NCI-H82 treated with DMSO at 0.1 percent for 48 hours (cell line): ENCODE results near the gene PARP1.
"Not testable (repeated sequence)": the region's sequence is repeated elsewhere in the genome, so short reads cannot be mapped to it uniquely, and the experiment has no call there.

Source experiments
- DNase-seq: peaks from one replicate; lab custom pipeline; 2025; ENCODE audit not compliant: unreplicated experiment; lab: John Stamatoyannopoulos, UW

PARP1 gene

DNA sequence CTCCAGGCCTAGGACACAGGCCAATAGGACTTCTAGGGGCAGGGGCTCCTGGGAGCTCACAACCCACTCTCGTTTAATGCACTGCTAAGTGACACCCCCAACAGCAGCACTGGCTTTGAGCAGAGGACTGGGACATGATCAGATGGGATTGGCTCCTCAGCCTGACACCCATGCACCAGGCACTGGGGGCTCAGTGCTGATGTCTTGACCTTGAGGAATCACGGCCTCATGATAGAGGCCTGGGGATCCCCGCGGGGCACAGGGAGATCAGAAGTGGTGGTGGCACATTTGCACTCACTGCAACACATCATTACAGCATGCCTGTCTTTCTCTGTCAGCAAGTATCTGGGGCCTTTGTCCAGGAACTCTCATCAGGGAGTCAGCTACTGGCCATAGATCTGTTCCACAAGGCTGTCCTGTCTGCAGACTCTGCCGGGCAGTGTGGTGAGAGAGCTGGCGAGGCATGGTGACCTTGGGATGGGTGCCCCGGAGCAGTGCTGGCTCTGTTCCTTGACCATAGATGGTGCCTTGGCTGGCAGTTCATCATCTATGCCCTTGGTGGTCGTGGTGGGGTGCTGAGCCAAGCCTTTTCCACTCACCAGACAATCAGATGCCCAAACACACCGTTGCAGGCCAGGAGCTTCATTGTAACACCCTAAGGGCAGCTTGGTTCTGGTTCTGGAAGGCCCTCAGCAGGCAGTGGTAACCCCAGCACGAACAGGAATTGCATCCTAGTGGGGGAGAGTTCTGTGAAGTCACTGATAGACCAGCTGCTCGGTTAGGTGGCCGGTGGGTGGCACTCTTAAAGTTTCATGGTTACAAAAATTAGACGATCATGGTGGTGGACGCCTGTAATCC is 22.2 kb upstream of the PARP1 start:
- no peak for DNase-seq

DNA sequence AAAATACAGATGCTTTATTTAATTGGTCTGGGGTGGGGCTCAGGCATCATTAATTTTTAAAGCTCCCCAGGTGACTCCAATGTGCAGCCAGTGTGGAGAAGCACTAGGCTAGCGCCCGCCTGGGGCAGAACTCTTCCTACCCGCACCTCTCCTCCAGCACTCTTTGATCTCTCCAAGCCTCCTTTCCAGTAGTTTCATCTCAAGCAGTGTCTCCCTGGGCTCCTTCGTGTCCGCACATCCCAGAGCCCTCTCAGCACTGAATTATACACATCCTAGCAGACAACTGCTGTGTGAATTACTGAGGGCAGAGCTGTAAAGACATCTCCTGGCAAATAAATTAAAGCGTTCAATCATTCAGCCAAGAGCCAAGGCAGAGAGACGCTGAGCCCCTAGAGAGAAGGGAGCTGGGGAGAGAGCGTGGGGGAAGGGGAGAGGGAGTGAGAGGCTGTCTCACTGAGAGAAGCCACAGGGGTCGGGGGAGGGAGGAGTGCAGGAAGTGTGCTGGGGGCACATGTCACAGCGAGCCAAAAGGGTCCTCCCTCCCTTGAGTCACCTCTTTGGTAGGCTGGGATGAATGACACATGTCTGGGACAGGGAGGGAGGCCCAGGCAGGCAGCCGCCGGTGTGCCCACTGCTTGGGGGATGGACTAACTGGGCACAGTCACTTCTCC is 21.0 kb upstream of the PARP1 start:
- no peak for DNase-seq

DNA sequence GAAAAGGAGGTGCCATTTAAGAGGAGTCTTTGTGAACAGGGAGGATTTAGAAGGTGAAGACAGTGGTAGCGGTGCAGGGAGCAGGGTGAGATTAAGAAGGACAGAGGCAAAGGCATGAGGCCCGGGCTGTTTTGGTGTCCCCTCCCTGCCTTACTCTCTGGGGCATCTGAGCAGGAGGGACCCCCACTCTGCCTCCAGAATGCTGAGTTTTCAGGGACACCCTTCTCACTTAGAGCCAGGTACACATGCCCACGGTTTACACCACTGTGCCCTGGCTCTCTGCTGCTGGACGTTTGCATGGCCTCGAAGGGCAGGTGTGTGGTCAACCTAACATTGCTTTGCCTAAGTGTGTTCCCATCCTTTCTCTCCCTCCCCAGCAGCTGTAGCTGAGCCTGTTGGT is 20.5 kb upstream of the PARP1 start:
- DNase-seq: no peak

DNA sequence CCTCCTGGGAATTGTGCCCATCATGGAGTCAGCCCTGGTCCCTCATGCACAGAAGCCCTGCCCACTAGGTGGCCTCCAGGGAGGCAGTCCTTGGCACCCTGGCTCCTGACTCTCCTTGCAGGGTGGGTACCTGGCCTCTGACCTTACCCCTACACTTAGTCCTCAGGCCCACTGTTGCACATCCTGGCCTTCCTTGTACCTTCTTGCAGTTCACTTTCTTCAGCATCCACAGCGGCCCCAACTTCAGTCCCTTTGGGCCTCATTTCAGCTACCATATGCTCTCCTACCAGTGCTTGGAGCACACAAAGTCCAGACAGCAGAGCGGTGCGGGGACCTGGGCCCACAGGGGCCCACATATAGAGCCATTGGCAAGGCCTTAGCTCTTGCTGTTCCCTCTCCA is 19.2 kb upstream of the PARP1 start:
- DNase-seq: no peak

DNA sequence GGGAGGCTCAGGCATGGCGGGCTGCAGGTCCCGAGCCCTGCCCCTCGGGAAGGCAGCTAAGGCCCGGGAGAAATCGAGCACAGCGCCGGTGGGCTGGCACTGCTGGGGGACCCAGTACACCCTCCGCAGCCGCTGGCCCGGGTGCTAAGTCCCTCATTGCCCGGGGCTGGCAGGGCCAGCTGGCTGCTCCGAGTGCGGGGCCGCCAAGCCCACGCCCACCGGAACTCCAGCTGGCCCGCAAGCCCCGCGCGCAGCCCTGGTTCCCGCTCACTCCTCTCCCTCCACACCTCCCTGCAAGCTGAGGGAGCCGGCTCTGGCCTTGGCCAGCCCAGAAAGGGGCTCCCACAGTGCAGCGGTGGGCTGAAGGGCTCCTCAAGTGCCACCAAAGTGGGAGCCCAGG is 18.5 kb upstream of the PARP1 start:
- DNase-seq: not testable (repeated sequence)

DNA sequence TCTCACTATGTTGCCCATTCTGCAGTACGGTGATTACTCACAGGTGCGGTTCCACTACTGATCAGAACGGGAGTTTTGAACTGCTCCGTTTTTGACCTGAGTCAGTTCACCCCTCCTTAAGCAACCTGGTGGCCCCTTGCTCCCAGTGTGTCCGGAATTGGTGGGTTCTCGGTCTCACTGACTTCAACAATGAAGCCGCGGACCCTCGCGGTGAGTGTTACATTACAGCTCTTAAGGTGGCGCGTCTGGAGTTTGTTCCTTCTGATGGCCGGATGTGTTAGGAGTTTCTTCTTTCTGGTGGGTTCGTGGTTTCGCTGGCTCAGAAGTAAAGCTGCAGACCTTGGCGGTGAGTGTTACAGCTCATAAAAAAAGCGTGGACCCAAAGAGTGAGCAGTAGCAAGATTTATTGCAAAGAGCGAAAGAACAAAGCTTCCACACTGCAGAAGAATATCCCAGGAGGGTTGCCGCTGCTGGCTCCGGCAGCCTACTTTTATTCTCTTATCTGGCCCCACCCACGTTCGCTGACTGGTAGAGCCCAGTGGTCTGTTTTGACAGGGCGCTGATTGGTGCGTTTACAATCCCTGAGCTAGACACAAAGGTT is 17.6 kb upstream of the PARP1 start:
- no peak for DNase-seq

DNA sequence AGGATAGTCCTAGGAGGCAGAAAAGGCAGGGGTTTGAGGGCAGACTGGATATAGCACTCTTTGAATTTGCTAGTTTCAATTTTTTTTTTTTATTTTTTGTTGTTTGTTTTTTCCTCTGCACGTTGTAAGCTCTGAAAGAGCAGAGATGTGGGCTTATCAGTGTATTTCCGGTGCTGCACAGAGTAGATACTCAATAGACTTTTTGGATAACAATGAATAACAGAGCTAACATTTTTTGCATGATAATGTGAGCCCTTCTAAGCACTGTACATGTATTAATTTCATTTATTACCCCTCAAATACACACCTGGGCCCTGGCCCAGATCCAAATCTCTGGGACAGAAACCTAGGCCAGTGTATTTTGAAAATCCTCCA is 17.1 kb upstream of the PARP1 start:
- DNase-seq: no peak

DNA sequence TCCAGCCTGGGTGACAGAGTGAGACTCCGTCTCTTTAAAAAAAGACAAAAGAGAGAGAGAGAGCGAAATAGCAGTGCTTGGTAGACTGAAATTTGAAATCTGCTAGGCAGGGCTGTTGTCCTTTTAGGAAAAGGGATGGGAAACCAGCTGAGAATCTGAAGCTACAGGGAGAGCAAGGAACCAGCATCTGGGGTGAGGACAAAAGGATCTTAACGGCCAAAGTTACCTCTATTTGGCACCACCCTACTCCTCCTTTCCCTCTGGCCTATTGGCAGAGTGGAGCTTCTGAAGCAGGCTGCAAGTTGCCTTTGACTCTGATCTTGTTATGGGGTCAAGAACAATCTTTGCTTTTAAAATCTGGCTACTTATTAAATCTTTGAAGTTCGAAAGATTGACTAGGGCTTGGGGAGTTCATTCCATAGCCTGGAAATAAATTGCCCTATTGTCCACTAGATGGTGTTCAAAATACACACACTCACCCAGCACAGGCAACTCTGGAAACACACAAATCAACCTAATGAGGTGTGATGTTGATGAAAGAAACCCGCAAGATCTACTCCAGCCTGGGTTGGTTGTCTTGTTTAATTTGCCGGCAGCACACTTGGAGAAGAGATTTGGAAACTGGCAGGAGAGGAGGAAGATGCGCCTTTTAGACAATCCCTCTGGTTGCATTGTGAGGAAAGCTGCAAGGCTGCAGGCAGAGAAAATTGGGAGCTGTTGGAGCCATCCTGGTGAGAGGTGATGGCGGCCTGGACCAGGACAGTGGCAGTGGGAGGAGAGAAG is 16.5 kb upstream of the PARP1 start:
- DNase-seq: peak; percentile 58

DNA sequence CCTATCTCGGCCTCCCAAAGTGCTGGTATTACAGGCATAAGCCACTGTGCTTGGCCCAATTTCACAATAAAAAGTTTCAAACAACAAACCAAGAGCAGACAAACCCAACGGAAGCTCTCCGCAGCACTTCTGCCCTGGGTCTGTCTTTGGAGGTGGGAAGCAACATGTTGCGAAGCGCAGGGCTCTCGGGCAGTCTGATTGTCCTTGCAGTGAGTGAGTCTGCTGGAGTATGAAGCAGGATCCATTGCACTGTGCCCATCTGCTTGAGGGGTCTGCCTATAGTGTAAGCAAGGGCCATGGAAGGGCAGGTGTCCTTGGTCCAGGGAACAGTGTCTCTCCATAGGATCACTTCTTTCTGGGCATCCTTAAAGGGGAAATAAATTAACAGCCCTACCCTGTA is 14.6 kb upstream of the PARP1 start:
- no peak for DNase-seq

DNA sequence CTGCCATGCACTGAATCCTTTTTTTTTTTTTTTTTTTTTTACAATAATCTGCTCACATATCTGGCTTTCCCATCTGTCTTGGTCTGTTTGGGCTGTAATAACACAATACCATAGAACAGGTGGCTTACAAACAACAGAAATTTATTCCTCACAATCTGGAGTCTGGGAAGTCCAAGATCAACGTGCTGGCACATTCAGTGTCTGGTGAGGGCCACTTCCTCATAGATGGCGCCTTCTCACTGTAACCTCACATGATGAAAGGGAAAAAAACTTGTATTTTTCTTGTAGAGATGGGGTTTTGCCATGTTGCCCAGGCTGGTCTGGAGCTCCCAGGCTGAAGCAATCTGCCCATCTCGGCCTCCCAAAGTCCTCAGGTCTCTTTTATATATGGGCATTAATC is 13.0 kb upstream of the PARP1 start:
- DNase-seq: no peak

DNA sequence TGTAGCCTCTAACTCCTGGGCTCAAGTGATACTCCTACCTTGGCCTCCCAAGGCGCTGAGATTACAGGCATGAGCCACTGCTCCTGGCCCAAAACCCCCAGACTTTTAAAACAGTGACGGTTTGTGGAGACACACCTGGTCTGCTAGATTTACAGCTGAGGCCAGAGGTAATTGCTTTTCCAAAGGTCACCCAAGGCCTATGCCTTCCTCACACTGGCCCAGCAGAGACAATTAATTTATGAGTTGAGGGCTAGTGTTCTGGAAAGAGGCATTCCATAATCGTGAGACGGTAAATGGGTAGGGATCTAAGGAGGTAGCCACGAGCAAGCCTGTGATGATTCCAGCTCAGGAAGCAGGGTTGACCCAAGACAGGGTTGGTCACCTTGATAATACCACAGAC is 12.4 kb upstream of the PARP1 start:
- DNase-seq: no peak

DNA sequence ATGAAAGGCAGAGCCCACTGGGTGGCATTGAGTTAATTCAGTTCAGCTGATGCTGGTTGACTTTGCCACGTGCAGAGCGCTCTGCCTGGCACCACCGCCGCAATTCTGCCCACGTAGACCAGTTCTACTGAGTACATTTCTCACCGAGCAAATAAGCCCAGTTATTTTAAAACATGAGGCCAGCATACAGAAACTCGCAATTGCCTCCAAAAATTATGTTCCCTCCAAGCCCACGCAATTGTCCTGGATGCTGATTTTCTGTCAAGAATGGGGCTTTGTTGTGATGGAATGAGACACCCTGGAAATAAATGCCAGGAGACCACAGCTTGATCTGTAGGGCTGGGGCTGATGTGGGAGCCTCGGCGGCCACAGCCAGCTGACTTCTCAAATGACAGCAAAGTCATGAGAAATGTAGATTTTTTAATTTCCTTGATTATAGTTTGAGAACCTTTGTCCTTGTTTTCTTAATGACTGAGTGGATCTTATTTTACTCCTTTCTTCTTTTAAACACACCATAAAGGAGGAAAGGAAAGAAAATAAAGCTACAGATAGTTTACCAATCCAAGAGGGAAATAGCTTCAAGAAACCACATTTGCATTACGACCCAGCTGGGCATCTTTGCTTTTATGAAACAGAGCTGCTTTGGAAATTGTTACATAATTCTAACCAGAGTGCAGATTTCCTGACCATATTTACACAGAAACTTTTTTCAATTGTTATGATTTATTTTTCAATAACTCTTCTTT is 11.6 kb upstream of the PARP1 start:
- DNase-seq: no peak

DNA sequence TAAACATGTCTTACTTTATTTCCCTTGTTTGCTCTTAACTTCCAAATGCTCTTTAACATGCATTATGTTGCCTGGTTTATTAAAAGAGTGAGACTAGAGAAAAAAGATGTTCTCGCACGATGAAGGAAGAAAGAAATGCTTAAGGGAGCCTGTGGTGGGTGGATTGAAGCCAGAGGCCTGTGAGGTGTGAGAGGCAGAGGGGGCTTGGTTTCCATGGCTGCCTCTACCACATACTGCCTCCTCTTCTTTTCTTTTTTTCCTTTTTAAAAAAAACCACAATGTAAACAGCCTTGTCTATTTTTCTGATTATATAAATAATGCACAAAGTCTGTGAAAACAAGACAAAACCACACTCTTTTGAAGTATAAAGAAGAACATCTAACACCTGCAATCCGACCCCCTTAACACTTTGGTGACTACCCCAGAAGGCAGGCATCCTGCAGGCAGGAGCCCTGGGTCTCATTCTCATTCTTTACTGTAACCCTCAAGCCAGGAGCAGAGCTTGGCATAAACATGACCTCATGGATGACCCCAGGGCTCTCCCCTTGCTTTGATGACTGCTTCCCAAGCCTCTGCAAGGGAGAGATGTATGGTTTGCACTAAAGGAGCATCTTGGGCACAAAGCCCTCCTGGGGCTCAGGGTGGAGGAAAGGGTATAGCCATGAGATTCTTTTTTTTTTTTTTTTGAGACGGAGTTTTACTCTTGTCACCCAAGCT is 10.1 kb upstream of the PARP1 start:
- DNase-seq: no peak

DNA sequence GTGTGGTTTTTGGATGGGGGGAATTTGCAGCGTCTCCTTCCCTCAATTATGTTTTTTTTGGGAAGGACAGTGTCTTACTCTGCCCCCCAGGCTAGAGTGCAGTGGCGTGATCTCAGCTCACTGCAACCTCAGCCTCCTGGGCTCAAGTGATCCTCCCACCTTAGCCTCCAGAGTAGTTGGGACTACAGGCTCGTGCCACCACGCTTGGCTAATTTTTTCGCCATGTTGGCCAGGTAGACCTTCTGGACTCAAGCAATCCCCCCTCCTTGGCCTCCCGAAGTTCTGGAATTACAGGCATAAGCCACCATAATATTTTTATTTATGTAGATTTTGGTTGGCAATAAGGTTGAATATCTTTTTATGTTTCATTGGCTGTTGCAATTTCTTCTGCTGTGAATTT is 9.5 kb upstream of the PARP1 start:
- DNase-seq: no peak

DNA sequence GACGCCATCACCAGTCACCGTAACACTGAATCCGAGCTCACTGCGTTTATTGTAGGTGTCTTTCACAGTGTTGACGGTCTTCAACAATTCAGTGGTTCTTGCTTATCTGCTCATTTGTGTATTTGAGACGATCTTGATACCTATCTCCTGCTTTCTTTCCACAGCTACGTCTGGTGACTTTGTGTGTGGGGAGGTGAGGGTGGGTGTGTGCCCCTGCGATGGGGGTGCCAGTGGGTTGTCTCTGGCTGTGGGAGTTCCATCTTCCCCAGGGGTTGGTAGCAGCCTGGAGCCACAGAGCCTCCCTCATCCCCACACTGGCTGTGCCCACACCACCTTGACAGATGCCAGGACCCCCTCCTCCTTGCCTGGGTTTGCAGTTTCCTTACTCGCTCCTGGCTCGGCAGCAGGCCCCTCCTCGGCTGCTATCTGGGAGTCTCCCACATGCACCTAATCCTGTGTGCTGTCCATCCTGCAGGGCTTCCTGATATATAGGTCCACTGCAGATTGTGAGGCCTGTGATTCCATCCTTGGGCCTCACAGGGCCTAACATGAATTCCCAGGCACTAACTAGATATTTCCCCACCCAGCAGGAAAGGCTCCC is 6.3 kb upstream of the PARP1 start:
- DNase-seq: no peak

DNA sequence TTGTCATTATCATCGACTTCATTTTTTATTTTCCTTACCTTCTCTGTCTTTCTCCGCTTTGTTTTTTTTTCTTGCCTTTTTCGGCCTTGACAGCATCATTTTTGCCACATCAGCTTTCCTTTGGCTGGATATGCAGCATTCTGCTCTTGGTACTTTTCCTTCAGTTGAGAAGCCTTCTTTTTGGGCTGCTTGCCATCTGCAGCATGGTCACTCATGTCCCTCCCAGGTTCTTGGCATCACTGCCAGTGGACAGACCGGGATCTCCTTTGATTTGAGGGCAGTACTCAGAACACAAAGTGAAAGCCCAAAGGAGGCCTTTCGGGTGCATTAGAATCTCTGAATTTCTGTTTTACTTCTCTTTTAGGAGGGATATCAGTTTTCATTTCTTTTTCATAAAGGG is 3.7 kb upstream of the PARP1 start:
- no peak for DNase-seq

DNA sequence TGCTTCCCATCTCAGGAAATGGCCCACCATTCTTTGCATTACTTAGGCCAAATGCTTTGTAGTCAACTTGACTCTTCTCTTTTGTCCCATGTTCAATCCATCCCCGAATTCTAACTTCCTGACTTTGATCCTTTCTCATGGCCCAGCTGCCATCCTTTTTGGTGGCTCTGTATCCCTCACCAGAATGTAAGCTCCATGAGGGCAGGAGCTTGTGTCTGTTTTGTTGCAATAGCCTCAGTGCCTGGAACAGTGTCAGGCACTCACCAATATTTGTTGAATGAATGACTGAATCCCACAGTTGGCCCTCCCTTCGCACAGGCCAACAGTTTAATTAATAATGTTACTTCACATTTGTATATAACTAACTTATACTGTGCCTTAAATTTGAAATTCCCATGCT is 3.1 kb upstream of the PARP1 start:
- no peak for DNase-seq

DNA sequence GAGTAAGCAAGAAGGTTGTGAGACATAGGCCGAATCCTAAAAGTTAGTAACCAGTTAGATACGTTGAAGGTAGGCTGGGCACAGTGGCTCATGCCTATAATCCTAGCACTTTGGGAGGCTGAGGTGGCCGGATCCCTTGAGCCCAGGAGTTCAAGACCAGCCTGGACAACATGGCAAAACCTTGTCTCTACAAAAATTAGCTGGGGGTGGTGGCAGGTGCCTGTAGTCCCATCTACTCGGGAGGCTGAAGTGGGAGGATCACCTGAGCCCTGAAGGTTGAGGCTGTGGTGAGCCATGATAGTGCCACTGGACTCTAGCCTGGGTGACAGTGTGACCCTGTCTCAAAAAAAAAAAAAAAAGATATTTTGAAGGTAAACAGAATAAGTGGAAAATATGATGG is 1.5 kb upstream of the PARP1 start:
- DNase-seq: no peak

DNA sequence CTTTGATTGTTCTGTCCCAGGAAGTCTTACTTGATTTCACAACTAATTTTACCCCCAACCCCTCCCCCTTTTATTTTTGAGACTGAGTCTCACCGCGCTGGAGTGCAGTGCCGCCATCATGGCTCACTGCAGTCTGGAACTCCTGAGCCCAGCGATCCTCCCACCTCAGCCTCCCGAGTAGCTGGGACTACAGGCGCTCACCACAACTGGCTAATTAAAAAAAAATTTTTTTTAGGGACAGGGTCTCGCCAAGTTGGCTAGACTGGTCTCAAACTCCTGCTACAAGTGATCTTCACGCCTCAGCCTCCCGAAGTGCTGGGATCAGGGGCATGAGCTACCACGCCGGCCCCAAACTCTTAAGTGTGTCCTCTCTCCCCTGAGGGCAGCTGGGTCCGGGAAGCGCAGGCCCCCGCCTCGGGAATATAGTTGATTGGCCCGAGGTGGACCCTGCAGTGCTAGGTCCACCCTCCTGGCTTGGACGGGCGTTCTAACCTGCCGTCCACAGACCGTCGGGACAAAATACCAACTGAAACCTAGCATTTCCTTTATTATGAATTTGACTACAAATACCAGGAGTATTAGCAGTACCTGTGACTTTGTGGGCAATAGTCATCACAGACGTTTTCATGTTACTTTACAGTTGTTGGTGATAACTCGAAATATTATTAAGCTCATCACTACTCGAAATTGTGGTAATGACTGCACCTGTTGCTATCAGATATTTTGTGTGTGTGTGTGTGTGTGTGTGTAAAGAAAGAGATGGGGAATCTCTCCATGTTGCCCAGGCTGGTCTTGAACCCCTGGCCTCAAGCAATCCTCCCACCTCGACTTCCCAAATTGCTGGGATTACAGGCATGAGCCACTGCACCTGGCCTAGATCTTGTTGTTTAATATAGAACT is 642 bp upstream of the PARP1 start:
- DNase-seq: no peak
